IPS-18a (cell line): ENCODE measurements around the gene SPTBN4.
"Not testable (repeated sequence)": the region's sequence is repeated elsewhere in the genome, so short reads cannot be mapped to it uniquely, and the experiment has no call there.

Experiments
- H3K27ac ChIP-seq: one replicate; pipeline ENCODE4 v1.5.1; 2013; ENCODE audit warnings: low read length
- H3K27me3 ChIP-seq: one replicate; pipeline ENCODE4 v1.6.1; 2013; ENCODE audit warnings: mild to moderate bottlenecking, low read length; ENCODE audit not compliant: control insufficient read depth, insufficient read depth
- H3K36me3 ChIP-seq: one replicate; pipeline ENCODE4 v1.6.1; 2013; ENCODE audit warnings: low read depth, low read length; ENCODE audit not compliant: control insufficient read depth
- H3K4me1 ChIP-seq: one replicate; pipeline ENCODE4 v1.6.1; 2013; ENCODE audit warnings: low read depth, low read length; ENCODE audit not compliant: control insufficient read depth
- H3K4me3 ChIP-seq: one replicate; pipeline ENCODE4 v1.5.1; 2013; ENCODE audit warnings: low read length
- H3K9ac ChIP-seq: one replicate; pipeline ENCODE4 v1.6.1; 2013; ENCODE audit warnings: mild to moderate bottlenecking, low read length, moderate library complexity
- H3K9me3 ChIP-seq: one replicate; pipeline ENCODE4 v1.6.1; 2013; ENCODE audit warnings: low read depth, low read length; ENCODE audit not compliant: control insufficient read depth

Gene SPTBN4

GRCh38 chr19:40512473-40513344 lies 45.9 kb downstream of the SPTBN4 start:
- H3K27me3 ChIP-seq = peaks cover 68% of the 10 kb centered on the region
- no peak overlapping the region for H3K9ac ChIP-seq
- no peaks in the 10 kb centered on the region for H3K4me1 ChIP-seq
- no peaks in the 10 kb centered on the region for H3K36me3 ChIP-seq
- H3K4me3 ChIP-seq = peak overlapping the region; percentile 19
- no peak overlapping the region for H3K27ac ChIP-seq
- H3K9me3 ChIP-seq = no peaks in the 10 kb centered on the region

GRCh38 chr19:40513345-40513678 lies 46.5 kb downstream of the SPTBN4 start:
- Histone ChIP-seq H3K27me3 (peaks cover 74% of the 10 kb centered on the region), H3K4me3 (no peak overlapping the region), H3K27ac (no peak overlapping the region), H3K36me3 (no peaks in the 10 kb centered on the region), H3K9ac (no peak overlapping the region), H3K9me3 (no peaks in the 10 kb centered on the region), H3K4me1 (no peaks in the 10 kb centered on the region)

GRCh38 chr19:40513741-40514315 lies 47.0 kb downstream of the SPTBN4 start:
- Histone ChIP-seq H3K36me3 (no peaks in the 10 kb centered on the region), H3K27me3 (peaks cover 79% of the 10 kb centered on the region), H3K4me1 (no peaks in the 10 kb centered on the region), H3K4me3 (no peak overlapping the region), H3K9ac (no peak overlapping the region), H3K9me3 (no peaks in the 10 kb centered on the region), H3K27ac (no peak overlapping the region)

- Histone ChIP-seq H3K27me3 (peaks cover 81% of the 10 kb centered on the region), H3K9me3 (no peaks in the 10 kb centered on the region), H3K4me1 (no peaks in the 10 kb centered on the region), H3K9ac (no peak overlapping the region), H3K27ac (no peak overlapping the region), H3K4me3 (no peak overlapping the region), H3K36me3 (no peaks in the 10 kb centered on the region)
Observed at GRCh38 chr19:40517248-40517647, 50.4 kb downstream of the SPTBN4 start.

GRCh38 chr19:40519352-40520322 lies 52.8 kb downstream of the SPTBN4 start:
- no peak overlapping the region for H3K4me3 ChIP-seq
- H3K9ac ChIP-seq = no peak overlapping the region
- no peaks in the 10 kb centered on the region for H3K4me1 ChIP-seq
- no peak overlapping the region for H3K27ac ChIP-seq
- no peaks in the 10 kb centered on the region for H3K36me3 ChIP-seq
- H3K9me3 ChIP-seq = no peaks in the 10 kb centered on the region
- peaks cover 57% of the 10 kb centered on the region for H3K27me3 ChIP-seq

GRCh38 chr19:40521276-40521675 lies 54.5 kb downstream of the SPTBN4 start:
- no peaks in the 10 kb centered on the region for H3K4me1 ChIP-seq
- peaks cover 49% of the 10 kb centered on the region for H3K27me3 ChIP-seq
- no peak overlapping the region for H3K9ac ChIP-seq
- no peak overlapping the region for H3K27ac ChIP-seq
- H3K4me3 ChIP-seq = no peak overlapping the region
- H3K9me3 ChIP-seq = no peaks in the 10 kb centered on the region
- no peaks in the 10 kb centered on the region for H3K36me3 ChIP-seq

- H3K27me3 ChIP-seq = peaks cover 45% of the 10 kb centered on the region
- H3K9ac ChIP-seq, H3K9me3 ChIP-seq, H3K27ac ChIP-seq, H3K36me3 ChIP-seq, H3K4me1 ChIP-seq, H3K4me3 ChIP-seq: not testable (repeated sequence)
Observed at GRCh38 chr19:40521900-40522299, 55.1 kb downstream of the SPTBN4 start.

GRCh38 chr19:40523322-40524047 lies 56.7 kb downstream of the SPTBN4 start:
- Histone ChIP-seq H3K9me3 (no peaks in the 10 kb centered on the region), H3K4me1 (no peaks in the 10 kb centered on the region), H3K9ac (no peak overlapping the region), H3K27me3 (peaks cover 30% of the 10 kb centered on the region), H3K27ac (no peak overlapping the region), H3K4me3 (no peak overlapping the region), H3K36me3 (no peaks in the 10 kb centered on the region)

GRCh38 chr19:40524133-40524549 lies 57.3 kb downstream of the SPTBN4 start:
- H3K4me1 ChIP-seq = no peaks in the 10 kb centered on the region
- H3K27ac ChIP-seq = no peak overlapping the region
- H3K36me3 ChIP-seq = no peaks in the 10 kb centered on the region
- no peak overlapping the region for H3K9ac ChIP-seq
- peaks cover 24% of the 10 kb centered on the region for H3K27me3 ChIP-seq
- no peaks in the 10 kb centered on the region for H3K9me3 ChIP-seq
- no peak overlapping the region for H3K4me3 ChIP-seq

- Histone ChIP-seq H3K27ac (no peak overlapping the region), H3K9ac (no peak overlapping the region), H3K4me3 (no peak overlapping the region), H3K36me3 (no peaks in the 10 kb centered on the region), H3K27me3 (peaks cover 18% of the 10 kb centered on the region), H3K9me3 (no peaks in the 10 kb centered on the region), H3K4me1 (peaks cover 3% of the 10 kb centered on the region)
Observed at GRCh38 chr19:40524655-40525054, 57.9 kb downstream of the SPTBN4 start.
